MG63 (cell line): ENCODE data around the gene PRRT1B. TPM values are rescaled to one million over a fixed set of nuclear protein-coding genes. Genes with fewer than 3 reads are reported as not detected.

Experiments used
- DNase-seq: peaks from one replicate; pipeline ENCODE4 v3.0.0-alpha.2; 2020
- H3K27me3 ChIP-seq: fragments of 250-450 bp; sonication (Bioruptor Pico); 2 replicates; pipeline ENCODE4 v1.5.1; 2020; ENCODE audit warnings: mild to moderate bottlenecking, moderate library complexity
- H3K36me3 ChIP-seq: fragments of 250-450 bp; sonication (Bioruptor Pico); 2 replicates; pipeline ENCODE4 v1.5.1; 2020; ENCODE audit warnings: mild to moderate bottlenecking, moderate library complexity
- H3K4me3 ChIP-seq: fragments of 250-450 bp; sonication (Bioruptor Pico); 2 replicates; pipeline ENCODE4 v1.5.1; 2020; ENCODE audit warnings: mild to moderate bottlenecking, moderate library complexity
- H3K9me3 ChIP-seq: fragments of 250-450 bp; sonication (Bioruptor Pico); 2 replicates; pipeline ENCODE4 v1.5.1; 2020; ENCODE audit warnings: mild to moderate bottlenecking, moderate library complexity
- total RNA-seq: library from RNA; depleted of rRNA; stranded (reverse); fragments of >200 nt; shearing (Covaris generic); gene quantifications from 2 replicates; pipeline ENCODE4 v1.2.3, GENCODE V29; 2014; ENCODE audit warnings: low replicate concordance

Gene PRRT1B
- total RNA-seq, 1 experiment from 2014 or later, result not detected

DNA sequence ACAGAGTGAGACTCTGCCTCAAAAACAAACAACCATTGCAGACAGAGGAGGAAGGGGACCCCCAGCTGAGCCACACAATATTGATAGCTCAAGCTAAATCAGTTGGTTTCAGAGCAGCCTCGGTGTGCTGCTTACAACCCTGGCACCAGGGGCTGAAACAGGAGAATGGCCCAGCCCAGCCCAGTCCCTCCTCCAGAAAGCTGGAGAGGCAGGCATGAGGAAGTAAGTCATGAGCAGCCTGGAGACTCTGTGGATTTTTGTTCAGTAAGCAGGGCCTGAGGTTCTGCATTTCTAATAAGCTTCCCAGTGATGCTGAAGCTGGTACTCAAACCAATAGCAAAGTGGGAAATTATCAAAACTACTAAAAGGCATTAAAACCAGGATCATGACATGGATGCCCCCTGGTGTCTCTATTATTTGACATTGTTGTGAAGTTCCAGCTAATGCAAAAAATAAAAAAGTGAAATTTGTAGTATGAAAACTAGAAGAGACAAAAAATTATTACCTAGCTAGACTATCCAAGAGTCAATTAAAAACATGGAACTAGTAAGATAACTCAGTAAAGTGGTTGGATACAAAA, 14.2 kb downstream of the PRRT1B start:
- H3K9me3 ChIP-seq, result peaks cover 5% of the 10 kb centered on the region
- no peaks in the 10 kb centered on the region for H3K36me3 ChIP-seq
- DNase-seq, result no peak
- H3K27me3 ChIP-seq, result no peaks in the 10 kb centered on the region
- no peak overlapping the region for H3K4me3 ChIP-seq

DNA sequence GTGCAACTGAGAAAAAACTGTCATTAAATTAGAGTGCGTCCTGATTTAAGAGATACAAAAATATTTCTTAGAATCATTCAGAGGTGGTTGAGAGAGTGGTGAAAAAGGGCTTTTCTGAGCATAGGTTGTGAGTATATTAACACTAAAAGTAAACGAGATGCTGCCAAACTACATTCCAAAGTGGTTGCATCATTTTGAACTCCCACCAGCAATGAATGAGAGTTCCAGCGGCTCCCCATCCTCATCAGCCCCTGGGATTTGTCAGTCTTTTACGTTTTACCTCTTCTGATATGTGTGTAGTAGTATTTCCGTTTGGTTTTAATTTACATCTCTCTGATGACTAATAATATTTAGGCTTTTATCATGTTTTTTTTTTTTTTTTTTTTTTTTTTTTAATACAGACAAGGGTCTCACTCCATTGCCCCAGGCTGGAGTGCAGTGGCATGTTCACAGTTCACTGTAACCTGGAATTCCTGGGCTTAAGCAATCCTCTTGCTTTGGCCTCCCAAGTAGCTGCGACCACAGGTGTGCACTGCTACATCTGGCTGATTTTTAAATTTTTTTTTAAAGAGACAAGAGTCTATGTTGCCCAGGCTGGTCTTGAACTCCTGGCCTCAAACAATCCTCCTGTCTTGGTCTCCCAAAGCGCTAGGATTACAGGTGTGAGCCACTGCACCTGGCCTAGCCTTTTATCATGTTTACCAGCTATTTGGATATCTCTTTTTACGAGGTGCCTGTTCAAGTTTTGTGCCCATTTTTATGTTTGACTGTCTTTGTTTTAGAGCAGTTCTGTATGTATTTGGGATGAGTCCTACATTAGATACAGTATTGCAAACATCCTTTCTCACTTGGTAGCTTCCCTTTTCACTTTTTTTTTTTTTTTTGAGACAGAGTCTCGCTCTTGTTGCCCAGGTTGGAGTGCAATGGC, 17.0 kb downstream of the PRRT1B start:
- Histone ChIP-seq H3K9me3 (peaks cover 5% of the 10 kb centered on the region), H3K27me3 (no peaks in the 10 kb centered on the region), H3K4me3 (no peak overlapping the region), H3K36me3 (no peaks in the 10 kb centered on the region)
- no peak for DNase-seq

- peaks cover 5% of the 10 kb centered on the region for H3K9me3 ChIP-seq
- no peak overlapping the region for H3K4me3 ChIP-seq
- H3K36me3 ChIP-seq, result no peaks in the 10 kb centered on the region
- DNase-seq, result no peak
- no peaks in the 10 kb centered on the region for H3K27me3 ChIP-seq
These were observed 20.0 kb downstream of the PRRT1B start for GRCh38 chr9:131565369-131565768.

GRCh38 chr9:131566158-131566557, 20.8 kb downstream of the PRRT1B start:
- H3K4me3 ChIP-seq, result no peak overlapping the region
- DNase-seq, result no peak
- H3K27me3 ChIP-seq, result no peaks in the 10 kb centered on the region
- peaks cover 5% of the 10 kb centered on the region for H3K9me3 ChIP-seq
- no peaks in the 10 kb centered on the region for H3K36me3 ChIP-seq

GRCh38 chr9:131567910-131568309, 22.6 kb downstream of the PRRT1B start:
- DNase-seq, result no peak
- Histone ChIP-seq H3K9me3 (no peaks in the 10 kb centered on the region), H3K27me3 (no peaks in the 10 kb centered on the region), H3K36me3 (no peaks in the 10 kb centered on the region), H3K4me3 (no peak overlapping the region)

GRCh38 chr9:131574730-131575640, 29.7 kb downstream of the PRRT1B start:
- no peaks in the 10 kb centered on the region for H3K36me3 ChIP-seq
- H3K9me3 ChIP-seq, result no peaks in the 10 kb centered on the region
- no peak for DNase-seq
- no peaks in the 10 kb centered on the region for H3K27me3 ChIP-seq
- H3K4me3 ChIP-seq, result no peak overlapping the region

DNA sequence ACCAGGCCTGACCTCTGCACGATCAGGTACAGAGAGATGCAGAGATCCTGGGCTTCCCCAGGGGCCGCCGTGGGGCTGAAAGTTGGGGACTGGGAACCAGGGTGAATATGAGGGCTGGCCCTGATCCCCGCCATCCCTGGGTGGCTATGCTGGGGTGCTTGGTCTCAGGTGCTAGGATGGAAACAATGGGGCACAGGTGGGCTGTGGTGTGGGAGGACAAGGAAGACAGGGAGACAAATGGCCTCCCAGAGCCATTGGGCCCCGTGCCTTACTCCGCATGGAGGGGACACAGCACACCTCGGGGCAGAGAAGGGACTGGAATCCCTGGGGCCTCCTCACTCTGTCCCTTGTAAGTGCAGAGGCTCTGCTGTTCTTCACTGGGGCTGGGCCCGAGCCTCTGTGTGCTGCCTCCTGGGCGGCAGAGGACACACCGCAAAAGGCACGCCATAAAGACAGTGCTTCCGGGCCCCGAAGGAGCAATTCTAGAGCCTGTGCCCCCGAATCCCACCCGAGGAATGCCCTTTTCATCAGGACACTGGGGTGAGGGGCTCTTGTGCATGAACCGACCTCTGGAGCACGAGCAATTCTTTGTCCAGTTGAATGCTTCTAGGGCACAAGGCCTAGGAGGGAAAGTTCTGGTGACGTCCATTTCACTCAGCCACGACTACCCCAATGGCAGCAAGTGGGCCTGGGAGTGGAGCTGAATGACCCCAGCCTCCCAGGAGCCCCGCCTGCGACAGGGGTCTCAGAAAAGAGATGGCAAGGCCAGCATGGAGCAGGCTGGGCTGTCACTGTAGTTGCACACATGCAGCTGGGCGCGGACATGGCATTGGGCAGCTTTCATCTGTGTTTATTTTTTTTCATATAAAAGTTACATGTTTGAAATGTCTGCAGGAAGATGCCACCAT, 30.9 kb downstream of the PRRT1B start:
- no peak for DNase-seq
- no peak overlapping the region for H3K4me3 ChIP-seq
- no peaks in the 10 kb centered on the region for H3K36me3 ChIP-seq
- no peaks in the 10 kb centered on the region for H3K9me3 ChIP-seq
- H3K27me3 ChIP-seq, result no peaks in the 10 kb centered on the region

DNA sequence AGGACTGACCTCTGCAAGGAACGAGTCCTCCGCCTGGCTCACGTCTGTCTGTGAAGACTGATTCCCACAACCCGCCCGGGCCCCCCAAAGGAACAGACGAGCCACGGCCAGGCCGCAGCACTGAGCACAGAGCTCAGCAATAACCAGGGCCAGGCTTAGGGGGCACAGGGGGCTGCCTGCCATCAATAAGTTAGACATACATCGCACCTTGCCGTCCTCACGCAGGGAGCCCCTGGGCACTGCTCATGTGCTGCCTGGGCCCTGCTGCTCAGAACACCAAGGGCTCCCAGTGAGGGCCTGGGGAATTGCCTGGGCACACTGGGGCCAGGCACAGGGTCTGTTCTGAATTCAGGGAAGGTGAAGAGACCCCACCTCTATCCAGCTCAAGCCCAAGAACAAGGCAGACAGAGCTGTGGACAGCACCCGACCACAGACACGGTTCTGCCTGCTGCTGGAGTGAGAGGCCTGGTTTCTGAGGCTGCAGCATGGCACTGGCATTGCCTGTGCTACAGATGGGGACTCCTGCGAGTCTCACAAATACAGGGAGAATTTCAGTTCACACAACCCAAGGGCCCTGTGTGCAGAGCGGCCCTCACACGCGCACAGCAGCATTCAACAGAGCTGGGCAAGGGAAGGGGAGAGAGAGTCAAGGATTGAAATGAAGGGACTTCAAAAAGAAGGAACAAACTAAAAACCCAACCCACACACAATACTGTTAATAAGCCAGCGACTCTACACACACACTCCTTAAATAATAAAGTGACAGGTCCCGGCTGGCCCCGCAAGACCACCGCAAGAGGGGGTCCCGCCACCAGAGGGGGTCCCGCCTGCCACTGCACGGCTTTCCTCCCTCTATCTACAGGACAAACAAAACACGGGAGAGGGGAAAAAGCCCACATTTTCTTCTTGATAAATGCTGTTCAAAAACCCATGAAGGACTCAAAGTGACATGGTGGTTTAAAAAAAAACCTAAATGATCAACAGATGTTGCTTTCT, 32.0 kb downstream of the PRRT1B start:
- no peak for DNase-seq
- Histone ChIP-seq H3K4me3 (no peak overlapping the region), H3K27me3 (no peaks in the 10 kb centered on the region), H3K36me3 (no peaks in the 10 kb centered on the region), H3K9me3 (no peaks in the 10 kb centered on the region)

DNA sequence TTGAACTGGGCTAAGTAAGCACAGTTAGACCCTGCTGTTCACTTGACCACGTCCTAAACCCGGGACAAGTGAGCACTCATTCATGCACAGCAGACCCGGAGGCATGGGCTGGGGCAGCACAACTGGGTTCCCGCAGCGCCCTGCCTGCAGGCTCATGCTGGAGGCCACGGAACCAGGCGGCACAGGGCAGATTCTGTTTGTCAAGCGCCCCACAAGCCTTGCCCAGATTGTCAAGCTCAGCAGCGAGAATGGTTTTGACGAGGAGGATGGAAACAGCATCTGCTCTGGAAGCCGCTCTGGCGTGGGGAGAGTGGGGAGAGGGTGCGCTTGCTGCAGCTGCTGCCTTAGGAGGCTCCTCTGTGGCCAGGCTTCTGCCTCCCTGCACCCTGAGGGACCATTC, 32.7 kb downstream of the PRRT1B start:
- Histone ChIP-seq H3K27me3 (no peaks in the 10 kb centered on the region), H3K36me3 (no peaks in the 10 kb centered on the region), H3K4me3 (no peak overlapping the region), H3K9me3 (no peaks in the 10 kb centered on the region)
- no peak for DNase-seq

- Histone ChIP-seq H3K36me3 (no peaks in the 10 kb centered on the region), H3K4me3 (no peak overlapping the region), H3K9me3 (no peaks in the 10 kb centered on the region), H3K27me3 (no peaks in the 10 kb centered on the region)
- no peak for DNase-seq
These were observed 33.6 kb downstream of the PRRT1B start for GRCh38 chr9:131578731-131579504.

GRCh38 chr9:131579789-131580211, 34.5 kb downstream of the PRRT1B start:
- H3K36me3 ChIP-seq, result no peaks in the 10 kb centered on the region
- no peaks in the 10 kb centered on the region for H3K27me3 ChIP-seq
- no peak for DNase-seq
- H3K9me3 ChIP-seq, result no peaks in the 10 kb centered on the region
- H3K4me3 ChIP-seq, result no peak overlapping the region

DNA sequence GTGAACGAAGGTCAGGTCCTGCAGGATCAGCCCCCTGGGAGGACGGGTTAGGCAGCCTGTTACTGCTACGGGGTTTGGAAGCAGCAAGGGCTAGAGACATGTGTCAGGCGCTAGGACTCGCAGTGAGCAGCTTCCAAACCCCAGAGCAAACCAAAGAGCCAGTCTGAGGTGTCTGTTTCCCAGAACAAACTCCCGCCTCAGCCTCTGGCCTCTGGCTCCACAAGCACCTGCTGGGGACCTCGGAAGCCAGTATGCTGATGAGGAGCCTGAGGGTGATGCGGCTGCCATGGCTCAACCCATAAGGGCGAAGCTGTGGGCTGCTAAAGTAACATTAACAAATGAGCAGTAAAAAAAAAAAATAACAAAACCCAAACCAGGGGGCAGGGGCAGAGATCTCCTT, 35.0 kb downstream of the PRRT1B start:
- H3K27me3 ChIP-seq, result no peaks in the 10 kb centered on the region
- H3K9me3 ChIP-seq, result no peaks in the 10 kb centered on the region
- DNase-seq, result no peak
- H3K4me3 ChIP-seq, result no peak overlapping the region
- no peaks in the 10 kb centered on the region for H3K36me3 ChIP-seq

- Histone ChIP-seq H3K9me3 (no peaks in the 10 kb centered on the region), H3K36me3 (no peaks in the 10 kb centered on the region), H3K27me3 (no peaks in the 10 kb centered on the region), H3K4me3 (no peak overlapping the region)
- DNase-seq, result no peak
These were observed 36.7 kb downstream of the PRRT1B start for GRCh38 chr9:131582056-131582455.

DNA sequence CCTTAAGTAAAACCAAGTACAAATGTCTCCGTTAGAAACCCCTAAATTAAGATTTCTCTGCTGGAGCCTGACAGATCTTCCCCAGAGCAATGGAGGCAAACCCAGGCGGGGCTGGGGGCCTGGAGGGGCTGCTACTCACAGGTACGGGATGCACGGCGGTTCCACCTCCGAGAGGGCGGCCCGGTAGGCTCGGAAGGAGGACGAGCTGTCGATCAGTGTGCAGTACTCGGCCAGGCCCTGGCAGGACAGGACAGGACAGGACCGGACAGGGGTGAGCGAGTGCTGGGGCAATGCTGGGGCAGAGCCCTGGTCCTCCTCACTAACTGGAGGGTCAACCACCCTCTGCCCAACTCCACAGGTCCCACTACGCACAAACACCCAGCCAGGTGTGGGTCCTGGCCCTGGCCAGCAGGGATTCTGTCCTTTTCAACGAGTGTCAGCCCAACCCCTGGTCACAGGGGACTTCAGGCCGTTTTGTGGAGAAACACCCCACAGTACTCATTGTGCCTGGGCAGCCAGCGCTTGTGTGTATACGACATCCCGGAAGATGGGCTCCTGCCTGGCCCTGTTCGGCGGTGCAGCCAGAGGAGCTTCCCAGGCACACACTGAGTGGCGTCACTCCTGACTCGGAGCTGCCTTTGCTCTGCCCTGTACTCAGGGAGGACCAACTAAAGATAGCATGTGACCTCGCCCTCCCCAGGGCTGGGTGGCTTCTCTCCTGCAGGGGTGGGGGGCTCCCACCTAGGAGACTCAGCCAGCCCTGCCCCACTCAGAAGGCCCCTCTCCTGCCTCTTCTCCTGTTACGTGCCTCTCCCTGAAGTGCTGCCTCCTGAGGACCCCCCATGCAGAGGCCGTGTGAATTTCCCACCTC, 37.4 kb downstream of the PRRT1B start:
- Histone ChIP-seq H3K27me3 (no peaks in the 10 kb centered on the region), H3K36me3 (no peaks in the 10 kb centered on the region), H3K4me3 (no peak overlapping the region), H3K9me3 (no peaks in the 10 kb centered on the region)
- DNase-seq, result no peak
